Astrocyte (in vitro differentiated cells and primary cell): Measurements from ENCODE around the gene STX12. TPM values are rescaled to one million over a fixed set of nuclear protein-coding genes. Genes with fewer than 3 reads are reported as not detected.

ENCODE experiments used
- DNase-seq: peaks from one replicate; pipeline ENCODE4 v3.0.0-alpha.2; 2010; ENCODE audit warnings: low read depth
- FAIRE-seq: peaks from 2 replicates; lab custom pipeline; 2011; peaks lifted over from hg19 to GRCh38; lab: Jason Lieb, UNC
- H2AFZ ChIP-seq: 2 replicates; pipeline ENCODE4 v1.6.0; 2012; ENCODE audit warnings: low read depth, low read length, inconsistent platforms
- H3K27ac ChIP-seq: 2 replicates; pipeline ENCODE4 v1.5.1; 2011; ENCODE audit warnings: low read depth, low read length, inconsistent platforms
- H3K27me3 ChIP-seq: 2 replicates; pipeline ENCODE4 v1.6.0; 2011; ENCODE audit warnings: low read length, inconsistent platforms; ENCODE audit not compliant: insufficient read depth
- H3K36me3 ChIP-seq: 2 replicates; pipeline ENCODE4 v1.5.1; 2011; ENCODE audit warnings: low read length, inconsistent platforms; ENCODE audit not compliant: insufficient read depth
- H3K4me1 ChIP-seq: 2 replicates; pipeline ENCODE4 v1.5.1; 2011; ENCODE audit warnings: low read length, inconsistent platforms; ENCODE audit not compliant: insufficient read depth
- H3K4me2 ChIP-seq: 2 replicates; pipeline ENCODE4 v1.6.0; 2012; ENCODE audit warnings: low read length, inconsistent platforms
- H3K4me3 ChIP-seq: 2 replicates; pipeline ENCODE4 v1.5.1; 2011; ENCODE audit warnings: low read depth, mild to moderate bottlenecking, low read length, inconsistent platforms; ENCODE audit not compliant: insufficient read depth
- H3K79me2 ChIP-seq: 2 replicates; pipeline ENCODE4 v1.6.0; 2012; ENCODE audit warnings: mild to moderate bottlenecking, low read length, inconsistent platforms; ENCODE audit not compliant: insufficient read depth
- H3K9ac ChIP-seq: 2 replicates; pipeline ENCODE4 v1.6.0; 2012; ENCODE audit warnings: mild to moderate bottlenecking, low read length, inconsistent platforms
- H3K9me3 ChIP-seq: 2 replicates; pipeline ENCODE4 v1.5.1; 2012; ENCODE audit warnings: low read depth, mild to moderate bottlenecking, low read length, inconsistent platforms; ENCODE audit not compliant: insufficient read depth
- H4K20me1 ChIP-seq: 2 replicates; pipeline ENCODE4 v1.6.0; 2012; ENCODE audit warnings: low read length, inconsistent platforms; ENCODE audit not compliant: insufficient read depth
- H3K27ac Mint-ChIP-seq: one replicate; pipeline ENCODE4 v1.8.0; 2021; ENCODE audit warnings: mild to moderate bottlenecking, mixed read lengths; ENCODE audit not compliant: unreplicated experiment
- H3K27me3 Mint-ChIP-seq: one replicate; pipeline ENCODE4 v1.8.0; 2021; ENCODE audit warnings: low read depth, mixed read lengths; ENCODE audit not compliant: unreplicated experiment
- H3K36me3 Mint-ChIP-seq: one replicate; pipeline ENCODE4 v1.8.0; 2021; ENCODE audit warnings: low read depth, mixed read lengths; ENCODE audit not compliant: unreplicated experiment
- H3K4me1 Mint-ChIP-seq: one replicate; pipeline ENCODE4 v1.8.0; 2021; ENCODE audit warnings: low read depth, mixed read lengths; ENCODE audit not compliant: unreplicated experiment
- H3K4me3 Mint-ChIP-seq: one replicate; pipeline ENCODE4 v1.8.0; 2021; ENCODE audit warnings: mild to moderate bottlenecking, moderate library complexity, mixed read lengths; ENCODE audit not compliant: unreplicated experiment
- H3K9me3 Mint-ChIP-seq: one replicate; pipeline ENCODE4 v1.8.0; 2021; ENCODE audit warnings: mild to moderate bottlenecking, mixed read lengths; ENCODE audit not compliant: unreplicated experiment
- CTCF ChIP-seq: IDR thresholded peaks from 2 replicates; pipeline ENCODE4 v1.5.1; 2011; ENCODE audit warnings: low read depth, mild to moderate bottlenecking, inconsistent platforms, low read length, moderate library complexity; ENCODE audit not compliant: insufficient read depth
- EZH2 ChIP-seq: IDR thresholded peaks from 2 replicates; pipeline ENCODE4 v1.6.1; 2012; ENCODE audit warnings: mild to moderate bottlenecking, low read length, inconsistent platforms; ENCODE audit not compliant: insufficient read depth
- total RNA-seq: library from RNA; stranded (reverse); gene quantifications from 2 replicates; pipeline ENCODE4 v1.2.1, GENCODE V29; 2021

Gene STX12
- total RNA-seq, 1 donor from 2014 or later, result 62.1 TPM

- Mint-ChIP-seq H3K4me1 (peaks cover 16% of the 10 kb centered on the region), H3K9me3 (no peaks in the 10 kb centered on the region), H3K4me3 (no peak overlapping the region), H3K27me3 (no peaks in the 10 kb centered on the region), H3K27ac (no peak overlapping the region), H3K36me3 (peaks cover 9% of the 10 kb centered on the region)
- H4K20me1 ChIP-seq, result peaks cover 69% of the 10 kb centered on the region
- no peak overlapping the region for H3K4me3 ChIP-seq
- no peak overlapping the region for H3K9ac ChIP-seq
- peaks cover 6% of the 10 kb centered on the region for H3K36me3 ChIP-seq
- no peak for TF ChIP-seq CTCF
- TF ChIP-seq EZH2, result no peak
- no peak for DNase-seq
- no peak overlapping the region for H3K27ac ChIP-seq
- H3K9me3 ChIP-seq, result no peaks in the 10 kb centered on the region
- H2AFZ ChIP-seq, result no peak overlapping the region
- no peak overlapping the region for H3K4me2 ChIP-seq
- peaks cover 85% of the 10 kb centered on the region for H3K79me2 ChIP-seq
- no peaks in the 10 kb centered on the region for H3K27me3 ChIP-seq
- H3K4me1 ChIP-seq, result peaks cover 6% of the 10 kb centered on the region
- FAIRE-seq, result no peak
Observed at GRCh38 chr1:27779122-27779521, 6.1 kb downstream of the STX12 start.

GRCh38 chr1:27782950-27783349 lies 9.9 kb downstream of the STX12 start:
- H3K9me3 ChIP-seq, result no peaks in the 10 kb centered on the region
- peaks cover 18% of the 10 kb centered on the region for H3K4me1 Mint-ChIP-seq
- no peak for FAIRE-seq

More at GRCh38 chr1:27782950-27783349, 9.9 kb downstream of the STX12 start:
- no peak for TF ChIP-seq CTCF
- no peak for TF ChIP-seq EZH2
- Histone ChIP-seq H3K4me2 (no peak overlapping the region), H3K79me2 (peaks cover 85% of the 10 kb centered on the region), H3K27me3 (no peaks in the 10 kb centered on the region), H3K4me1 (peaks cover 4% of the 10 kb centered on the region), H2AFZ (no peak overlapping the region), H3K27ac (no peak overlapping the region), H3K9ac (no peak overlapping the region), H3K36me3 (peaks cover 3% of the 10 kb centered on the region), H3K4me3 (no peak overlapping the region), H4K20me1 (peaks cover 69% of the 10 kb centered on the region)
- Mint-ChIP-seq H3K27me3 (no peaks in the 10 kb centered on the region), H3K36me3 (peaks cover 2% of the 10 kb centered on the region), H3K9me3 (no peaks in the 10 kb centered on the region), H3K4me3 (peak overlapping the region; percentile 14), H3K27ac (no peak overlapping the region)
- no peak for DNase-seq
